BLaER1 treated with 17β-estradiol and CSF1 and Interleukin-3, amounts not matched to agents 10 nM and 100 nM (cell line): Measurements from ENCODE around the gene IL17B.

ENCODE experiments used
- H3K27ac ChIP-seq, 11 experiments: shearing (Covaris generic); formaldehyde crosslinking; 2 replicates each; pipeline ENCODE4 v1.8.1; 2022
- H3K27me3 ChIP-seq, 11 experiments: shearing (Covaris generic); formaldehyde crosslinking; 2 replicates each; pipeline ENCODE4 v1.8.1; 2022
- H3K36me3 ChIP-seq, 11 experiments: shearing (Covaris generic); formaldehyde crosslinking; 2 replicates each; pipeline ENCODE4 v1.8.1; 2022
- H3K4me1 ChIP-seq, 10 experiments: shearing (Covaris generic); formaldehyde crosslinking; 2 replicates each; pipeline ENCODE4 v1.8.1; 2022
- H3K4me2 ChIP-seq, 11 experiments: shearing (Covaris generic); formaldehyde crosslinking; 2 replicates each; pipeline ENCODE4 v1.8.1; 2022
- H3K4me3 ChIP-seq, 10 experiments: shearing (Covaris generic); formaldehyde crosslinking; 2 replicates each; pipeline ENCODE4 v1.8.1; 2022
- H3K9ac ChIP-seq, 11 experiments: shearing (Covaris generic); formaldehyde crosslinking; 2 replicates each; pipeline ENCODE4 v1.8.1; 2022
- H3K9me3 ChIP-seq, 11 experiments: shearing (Covaris generic); formaldehyde crosslinking; replicated peaks in 1 of 11; 2 replicates each; pipeline ENCODE4 v1.8.1; 2022
- H4K20me1 ChIP-seq, 11 experiments: shearing (Covaris generic); formaldehyde crosslinking; 2 replicates each; pipeline ENCODE4 v1.8.1; 2022
- Cebpa-rat ChIP-seq, 11 experiments: shearing (Covaris generic); IDR thresholded peaks; 2 replicates each; pipeline ENCODE4 v1.8.1; 2022

Gene IL17B

GRCh38 chr5:149362541-149362940 is 16.6 kb downstream of the IL17B start:
- no peak overlapping the region for H3K4me3 ChIP-seq
- no peak overlapping the region for H3K27ac ChIP-seq
- no peak for TF ChIP-seq Cebpa-rat (IDR thresholded peaks at IDR 0.05)
- peaks cover 31 to 52% (median 35%) of the 10 kb centered on the region in 10 experiments for H3K4me1 ChIP-seq
- H3K27me3 ChIP-seq: no peaks in the 10 kb centered on the region
- peaks cover 0 to 7% (median 0%) of the 10 kb centered on the region in 11 experiments; a peak in 4 of 22 replicates for H4K20me1 ChIP-seq
- no peak overlapping the region for H3K4me2 ChIP-seq
- peaks cover 0 to 41% (median 15%) of the 10 kb centered on the region in 11 experiments; a peak in 14 of 22 replicates for H3K36me3 ChIP-seq
- no peaks in the 10 kb centered on the region for H3K9me3 ChIP-seq
- no peak overlapping the region for H3K9ac ChIP-seq

GRCh38 chr5:149360272-149360671 is 18.8 kb downstream of the IL17B start:
- Histone ChIP-seq H3K36me3 (peaks cover 6 to 37% (median 19%) of the 10 kb centered on the region in 11 experiments; a peak in 20 of 22 replicates), H3K9ac (peak overlapping the region in 5 of 11 experiments; percentile 15 to 40 (median 31); a peak in 7 of 22 replicates)

DNA sequence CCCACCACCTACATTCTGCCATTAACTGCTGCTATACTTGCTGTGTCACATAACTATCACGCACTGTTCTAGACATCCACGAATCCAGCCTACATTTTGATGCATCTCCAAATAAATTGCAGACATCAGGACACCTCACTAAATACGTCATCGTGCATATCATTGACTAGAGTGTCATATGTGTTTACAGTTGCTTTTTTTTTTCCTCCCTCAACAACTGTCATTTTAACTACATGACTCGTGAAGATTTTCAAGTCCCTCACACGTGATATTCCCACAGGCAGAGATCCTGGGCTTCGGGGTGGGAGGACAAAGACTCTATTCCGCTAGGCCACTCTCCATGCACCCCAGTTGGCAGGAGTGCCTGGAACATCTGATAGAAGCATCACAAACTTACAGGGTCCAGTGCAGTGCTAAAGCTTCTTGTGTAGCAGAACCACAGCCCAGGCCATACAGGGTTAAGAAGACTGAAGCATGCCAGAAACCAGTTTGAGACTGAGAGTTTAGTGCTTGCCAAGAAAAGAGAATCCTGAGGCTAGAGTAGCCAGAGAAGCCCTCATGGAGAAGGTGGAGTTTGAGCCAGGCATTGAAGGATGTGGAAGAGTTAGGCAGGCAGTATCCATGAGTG is 20.1 kb downstream of the IL17B start:
- TF ChIP-seq Cebpa-rat (IDR thresholded peaks at IDR 0.05): no peak
- Histone ChIP-seq H3K4me1 (peaks cover 39 to 59% (median 45%) of the 10 kb centered on the region in 10 experiments), H4K20me1 (peaks cover 0 to 18% (median 0%) of the 10 kb centered on the region in 11 experiments; a peak in 5 of 22 replicates), H3K4me3 (peak overlapping the region; percentile 84 to 98 (median 91)), H3K36me3 (peaks cover 15 to 37% (median 23%) of the 10 kb centered on the region in 11 experiments), H3K4me2 (peak overlapping the region; percentile 82 to 97 (median 93)), H3K9ac (peak overlapping the region in 10 of 11 experiments; percentile 84 to 94 (median 90); a peak in 17 of 22 replicates), H3K9me3 (no peaks in the 10 kb centered on the region), H3K27me3 (no peaks in the 10 kb centered on the region), H3K27ac (peak overlapping the region in 7 of 11 experiments; percentile 63 to 94 (median 88); a peak in 9 of 22 replicates)

More at GRCh38 chr5:149360272-149360671, 18.8 kb downstream of the IL17B start:
- no peak for TF ChIP-seq Cebpa-rat (IDR thresholded peaks at IDR 0.05)
- H3K27ac ChIP-seq: peak overlapping the region in 8 of 11 experiments; percentile 11 to 72 (median 36); a peak in 13 of 22 replicates
- H3K4me1 ChIP-seq: peaks cover 31 to 55% (median 42%) of the 10 kb centered on the region in 10 experiments
- peak overlapping the region in 2 of 10 experiments; percentile 17 to 30; a peak in 2 of 20 replicates for H3K4me3 ChIP-seq
- peak overlapping the region; percentile 2 to 94 (median 87); a peak in 21 of 22 replicates for H3K4me2 ChIP-seq
- peaks cover 0 to 7% (median 0%) of the 10 kb centered on the region in 11 experiments; a peak in 4 of 22 replicates for H4K20me1 ChIP-seq
- no peaks in the 10 kb centered on the region for H3K9me3 ChIP-seq
- H3K27me3 ChIP-seq: no peaks in the 10 kb centered on the region

- Histone ChIP-seq H4K20me1 (peaks cover 0 to 25% (median 4%) of the 10 kb centered on the region in 11 experiments; a peak in 8 of 22 replicates), H3K4me2 (peak overlapping the region; percentile 82 to 97 (median 93)), H3K9me3 (no peaks in the 10 kb centered on the region), H3K27ac (peak overlapping the region; percentile 59 to 94 (median 87)), H3K36me3 (peaks cover 21 to 37% (median 29%) of the 10 kb centered on the region in 11 experiments), H3K9ac (peak overlapping the region; percentile 83 to 94 (median 89)), H3K4me1 (peaks cover 43 to 59% (median 50%) of the 10 kb centered on the region in 10 experiments), H3K4me3 (peak overlapping the region; percentile 84 to 98 (median 91)), H3K27me3 (no peaks in the 10 kb centered on the region)
- TF ChIP-seq Cebpa-rat (IDR thresholded peaks at IDR 0.05): no peak
Observed at GRCh38 chr5:149358294-149358651, 20.8 kb downstream of the IL17B start.

- no peaks in the 10 kb centered on the region for H3K27me3 ChIP-seq
- peaks cover 37 to 64% (median 54%) of the 10 kb centered on the region in 10 experiments for H3K4me1 ChIP-seq
- H3K9ac ChIP-seq: peak within 1 kb of the TSS; percentile 83 to 94 (median 89)
- TF ChIP-seq Cebpa-rat (IDR thresholded peaks at IDR 0.05): no peak
- no peaks in the 10 kb centered on the region for H3K9me3 ChIP-seq
- H3K4me3 ChIP-seq: peak within 1 kb of the TSS; percentile 84 to 98 (median 91)
- peaks cover 27 to 38% (median 36%) of the 10 kb centered on the region in 11 experiments for H3K36me3 ChIP-seq
- H4K20me1 ChIP-seq: peaks cover 0 to 29% (median 5%) of the 10 kb centered on the region in 11 experiments; a peak in 8 of 22 replicates
- peak within 1 kb of the TSS; percentile 59 to 94 (median 87) for H3K27ac ChIP-seq
- H3K4me2 ChIP-seq: peak within 1 kb of the TSS; percentile 82 to 97 (median 93)
Observed at GRCh38 chr5:149357370-149358293, 21.5 kb downstream of the IL17B start, which contains the start of gene PCYOX1L. PCYOX1L (plus strand) TSS chr5:149358046; CDS start chr5:149358069, 23 bp downstream.

GRCh38 chr5:149356391-149356790 is 22.7 kb downstream of the IL17B start:
- no peaks in the 10 kb centered on the region for H3K9me3 ChIP-seq
- H3K36me3 ChIP-seq: peaks cover 39 to 50% (median 46%) of the 10 kb centered on the region in 11 experiments
- no peaks in the 10 kb centered on the region for H3K27me3 ChIP-seq
- peak overlapping the region in 1 of 11 experiments; percentile 87; a peak in 1 of 22 replicates for H3K27ac ChIP-seq
- no peak overlapping the region for H3K4me3 ChIP-seq
- TF ChIP-seq Cebpa-rat (IDR thresholded peaks at IDR 0.05): no peak
- peaks cover 37 to 72% (median 59%) of the 10 kb centered on the region in 10 experiments for H3K4me1 ChIP-seq
- H3K4me2 ChIP-seq: peak overlapping the region in 4 of 11 experiments; percentile 61 to 93 (median 84); a peak in 4 of 22 replicates
- H3K9ac ChIP-seq: no peak overlapping the region
- H4K20me1 ChIP-seq: peaks cover 0 to 29% (median 8%) of the 10 kb centered on the region in 11 experiments; a peak in 9 of 22 replicates

DNA sequence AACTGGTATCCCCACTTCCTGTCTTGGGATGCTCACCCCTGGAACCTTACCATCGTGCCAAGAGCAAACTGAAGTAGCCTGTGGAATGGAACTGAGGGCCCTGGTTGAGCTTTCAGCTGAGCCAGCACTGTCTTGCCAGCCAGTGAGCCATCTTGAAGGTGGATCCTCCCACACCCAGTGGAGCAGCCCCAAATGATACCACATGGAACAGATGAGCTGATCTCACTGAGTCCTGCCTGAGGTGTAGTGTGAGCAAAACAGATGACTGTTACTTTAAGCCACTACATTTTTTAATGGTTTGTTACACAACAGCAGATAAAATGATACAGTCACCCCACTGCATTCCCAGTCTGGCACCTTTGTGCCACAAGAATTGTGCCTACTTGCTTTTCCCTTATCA is 23.4 kb downstream of the IL17B start:
- Histone ChIP-seq H3K36me3 (peaks cover 46 to 57% (median 53%) of the 10 kb centered on the region in 11 experiments), H4K20me1 (peaks cover 0 to 29% (median 6%) of the 10 kb centered on the region in 11 experiments; a peak in 9 of 22 replicates), H3K4me2 (no peak overlapping the region), H3K9me3 (no peaks in the 10 kb centered on the region), H3K4me1 (peaks cover 30 to 65% (median 56%) of the 10 kb centered on the region in 10 experiments), H3K27ac (no peak overlapping the region), H3K9ac (no peak overlapping the region), H3K4me3 (no peak overlapping the region), H3K27me3 (no peaks in the 10 kb centered on the region)
- TF ChIP-seq Cebpa-rat (IDR thresholded peaks at IDR 0.05): no peak

GRCh38 chr5:149353911-149354310 is 25.2 kb downstream of the IL17B start:
- TF ChIP-seq Cebpa-rat (IDR thresholded peaks at IDR 0.05): no peak
- Histone ChIP-seq H3K4me2 (peak overlapping the region in 10 of 11 experiments; percentile 0 to 67 (median 56); a peak in 18 of 22 replicates), H3K36me3 (peaks cover 64 to 75% (median 70%) of the 10 kb centered on the region in 11 experiments), H3K27ac (no peak overlapping the region), H3K4me3 (no peak overlapping the region), H3K27me3 (no peaks in the 10 kb centered on the region), H4K20me1 (peaks cover 0 to 29% (median 4%) of the 10 kb centered on the region in 11 experiments; a peak in 6 of 22 replicates), H3K9ac (no peak overlapping the region), H3K9me3 (no peaks in the 10 kb centered on the region), H3K4me1 (peaks cover 12 to 51% (median 41%) of the 10 kb centered on the region in 10 experiments)
